Retinal pigment epithelial cell (primary cell): Measurements from ENCODE around the gene NSD1.

ENCODE experiments used
- DNase-seq: peaks from one replicate; pipeline ENCODE4 v3.0.0-alpha.2; 2010; ENCODE audit warnings: low read depth
- H3K4me3 ChIP-seq: 2 replicates; pipeline ENCODE4 v1.5.1; 2011; ENCODE audit warnings: mild to moderate bottlenecking, low read length, control low read depth, moderate library complexity
- CTCF ChIP-seq: conservative IDR thresholded peaks from 2 replicates; pipeline ENCODE4 v1.5.1; 2011; ENCODE audit warnings: low read depth, low read length, control low read depth, inconsistent platforms

NSD1 gene

GRCh38 chr5:177346820-177347219 lies 213.2 kb downstream of the NSD1 start:
- TF ChIP-seq CTCF: no peak
- H3K4me3 ChIP-seq: no peak overlapping the region
- no peak for DNase-seq

- DNase-seq: no peak
- no peak for TF ChIP-seq CTCF
- no peak overlapping the region for H3K4me3 ChIP-seq
Measured at GRCh38 chr5:177347699-177348098, 214.1 kb downstream of the NSD1 start.

- DNase-seq: no peak
- H3K4me3 ChIP-seq: no peak overlapping the region
- no peak for TF ChIP-seq CTCF
Measured at GRCh38 chr5:177349362-177349647, 215.7 kb downstream of the NSD1 start.

- peak overlapping the region; percentile 84 for H3K4me3 ChIP-seq
- TF ChIP-seq CTCF: no peak
- DNase-seq: no peak
Measured at GRCh38 chr5:177349762-177350161, 216.2 kb downstream of the NSD1 start.
